Hematopoietic multipotent progenitor cell treated with erythropoietin and hydrocortisone succinate and interleukin-3 and kit ligand, for 4 days (in vitro differentiated cells): ENCODE results near the gene SYNGR2.

Experiments used
- DNase-seq: peaks from one replicate; pipeline ENCODE4 v3.0.0-alpha.2; 2015

SYNGR2 gene

DNA sequence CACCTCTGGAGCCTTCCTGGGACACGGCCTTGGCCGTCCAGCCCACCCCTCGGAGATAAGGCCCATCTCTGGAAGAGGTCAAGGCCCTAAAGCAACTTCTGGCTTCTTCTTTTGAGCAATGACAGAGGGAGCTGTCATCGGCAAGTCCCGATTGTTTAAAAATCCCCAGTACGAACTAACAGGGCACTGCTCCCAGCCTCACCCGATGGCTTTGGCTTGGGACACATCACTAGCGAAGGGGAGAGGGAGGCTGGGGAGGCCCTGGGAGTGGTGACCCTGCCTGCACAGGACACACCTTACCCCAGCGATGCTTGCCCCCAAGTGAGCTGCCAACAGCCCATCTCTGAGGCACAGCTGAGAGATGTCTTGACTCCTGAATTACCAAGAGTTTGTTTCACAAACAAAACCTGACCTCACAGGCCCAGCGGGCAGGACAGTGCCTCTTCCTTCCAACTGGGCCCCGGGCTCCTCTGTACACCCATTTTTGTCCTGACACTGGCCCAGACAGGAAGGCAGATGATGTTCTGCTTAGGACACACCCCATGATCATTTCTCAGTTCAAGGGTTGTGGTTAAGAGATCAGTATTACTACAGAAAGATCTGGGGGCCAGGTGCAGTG lies 4.8 kb downstream of the SYNGR2 start:
- no peak for DNase-seq

DNA sequence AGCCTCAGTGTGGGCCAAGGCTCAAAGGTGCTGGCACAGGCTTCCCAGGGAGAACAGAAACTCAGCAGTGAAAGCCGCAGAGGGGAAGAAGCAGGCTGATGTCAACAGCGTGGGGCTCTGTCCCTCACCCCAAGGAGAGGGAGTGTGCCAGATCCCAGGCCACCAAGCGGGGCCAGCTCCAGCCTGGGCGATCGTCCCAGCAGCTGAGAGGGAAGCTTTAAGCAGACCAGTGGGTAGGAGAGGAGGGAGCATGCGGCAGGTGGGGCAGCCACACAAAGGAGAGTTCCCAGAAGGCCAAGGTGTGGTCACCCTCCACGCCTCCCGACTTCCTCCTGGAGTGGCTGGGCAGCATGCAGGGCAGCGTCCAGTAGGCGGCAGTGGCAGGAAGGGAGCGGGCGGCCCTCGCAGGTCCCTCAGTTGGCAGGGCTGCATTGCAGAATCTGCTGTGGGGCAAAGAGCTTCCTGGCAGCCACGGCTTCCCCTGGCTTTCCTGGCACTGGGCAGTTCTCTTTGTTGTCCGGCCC lies 6.0 kb downstream of the SYNGR2 start:
- DNase-seq, result no peak

DNA sequence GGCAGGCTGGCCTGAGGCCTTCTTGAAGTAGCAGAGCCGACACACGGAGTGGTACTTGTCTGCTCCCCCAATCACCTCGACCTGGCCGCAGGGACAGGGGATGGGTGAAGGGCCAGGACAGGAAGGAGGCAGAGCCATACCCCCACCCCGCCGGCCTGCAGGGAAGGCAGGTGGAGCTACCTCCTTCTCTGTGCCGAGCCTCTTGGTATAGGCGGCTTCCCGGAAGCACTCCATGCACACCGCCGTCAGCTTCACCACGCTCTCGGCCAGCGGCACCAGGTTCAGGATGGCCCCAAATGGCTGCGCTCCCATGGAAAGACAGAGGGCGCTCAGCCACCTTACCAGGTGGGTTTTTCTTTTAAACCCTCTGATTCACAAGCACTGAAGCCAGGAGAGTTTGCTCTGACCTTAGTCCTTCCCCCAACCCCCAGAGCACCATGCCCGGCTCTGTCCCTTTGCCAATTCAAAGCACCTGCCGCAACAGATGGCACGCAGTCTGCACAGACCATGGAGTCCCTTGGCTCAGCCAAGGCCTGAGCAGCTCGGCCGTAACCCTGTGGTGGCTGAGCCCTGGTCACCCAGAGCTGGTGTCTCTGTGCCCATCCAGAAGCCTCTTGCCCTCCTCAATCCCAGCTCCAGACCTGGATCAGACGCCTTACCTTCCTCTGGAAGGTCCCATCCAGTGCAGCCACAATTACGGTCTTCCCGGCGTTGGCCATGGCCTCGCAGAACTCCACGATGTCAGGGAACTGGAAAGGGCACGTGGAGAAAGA lies 6.7 kb downstream of the SYNGR2 start:
- DNase-seq, result no peak

DNA sequence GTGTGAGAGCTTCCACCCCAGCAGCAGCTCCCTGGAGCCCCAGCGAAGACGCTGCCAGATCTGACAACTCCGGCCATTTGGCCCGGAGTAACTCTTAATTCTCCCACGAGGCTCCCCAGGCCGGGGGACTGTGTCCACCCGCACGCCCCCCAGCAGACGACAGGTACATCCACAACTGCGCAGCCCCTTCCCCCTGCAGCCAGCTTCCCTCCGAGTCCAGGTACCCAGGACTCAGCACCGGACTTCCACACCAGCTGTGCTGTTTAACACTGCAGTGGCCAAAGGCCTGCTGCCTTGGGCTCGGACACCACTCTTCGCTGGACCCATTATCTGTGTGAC lies 7.2 kb downstream of the SYNGR2 start:
- DNase-seq, result no peak

DNA sequence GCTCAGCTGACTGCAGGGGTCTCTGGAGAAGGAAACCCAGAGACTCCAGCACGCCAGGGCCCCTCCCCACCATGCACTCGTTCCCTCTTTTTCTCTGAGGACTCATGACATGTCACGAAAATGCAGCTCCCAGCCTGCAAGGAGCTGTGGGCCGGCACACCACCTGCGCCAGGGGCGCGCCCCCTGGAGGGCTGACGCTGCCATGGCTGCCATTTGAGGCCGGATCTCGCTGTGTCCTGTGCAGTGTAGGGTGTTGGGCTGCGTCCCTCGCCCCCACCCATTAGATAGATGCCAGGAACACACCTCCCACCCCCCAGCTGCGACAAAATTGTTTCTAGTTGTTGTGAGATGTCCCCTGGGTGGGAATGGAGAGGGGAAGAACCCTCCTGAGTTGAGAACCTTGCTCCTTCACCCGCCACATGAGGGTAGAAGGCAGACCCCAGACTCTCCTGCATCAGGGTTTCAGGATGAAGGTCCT lies 8.2 kb downstream of the SYNGR2 start:
- DNase-seq, result peak; percentile 87

DNA sequence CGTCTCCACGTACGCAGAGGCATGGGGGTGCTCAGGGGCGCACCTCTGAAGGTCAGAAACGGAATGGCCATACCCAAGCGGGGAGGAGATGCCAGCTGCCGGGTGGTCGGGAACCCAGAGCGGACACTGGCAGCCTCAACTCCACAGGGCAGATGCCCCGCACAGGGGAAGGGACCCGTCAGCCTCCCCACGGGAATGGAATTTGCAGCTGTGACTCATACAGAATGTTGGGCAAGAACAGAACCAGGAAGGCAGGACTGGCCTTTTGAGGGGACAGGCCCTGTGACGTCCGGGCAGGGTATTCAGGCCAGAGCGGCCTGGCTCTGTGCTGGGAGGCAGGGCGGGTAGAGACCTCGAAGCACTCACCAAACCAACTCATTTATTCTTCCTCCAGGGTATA lies 11.0 kb downstream of the SYNGR2 start:
- no peak for DNase-seq

DNA sequence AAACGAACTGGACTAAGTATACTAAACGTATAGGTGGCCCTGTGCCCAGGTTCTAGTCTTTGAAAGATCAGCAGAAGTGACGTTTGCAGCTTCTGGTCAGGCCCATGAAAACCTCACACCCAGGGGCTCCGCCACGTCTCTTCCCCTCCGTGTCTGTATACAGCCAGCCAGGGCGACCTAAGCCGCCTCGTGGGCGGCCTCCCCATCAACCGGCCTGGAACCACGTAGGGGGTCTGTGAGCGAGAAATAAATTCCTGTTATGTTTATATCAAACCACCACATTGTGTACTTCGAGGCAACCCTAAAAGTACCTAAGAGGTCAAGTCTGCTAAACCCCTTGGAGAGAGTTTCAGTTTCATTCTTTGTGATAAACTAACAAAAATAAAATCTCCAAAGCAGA lies 11.7 kb downstream of the SYNGR2 start:
- no peak for DNase-seq

DNA sequence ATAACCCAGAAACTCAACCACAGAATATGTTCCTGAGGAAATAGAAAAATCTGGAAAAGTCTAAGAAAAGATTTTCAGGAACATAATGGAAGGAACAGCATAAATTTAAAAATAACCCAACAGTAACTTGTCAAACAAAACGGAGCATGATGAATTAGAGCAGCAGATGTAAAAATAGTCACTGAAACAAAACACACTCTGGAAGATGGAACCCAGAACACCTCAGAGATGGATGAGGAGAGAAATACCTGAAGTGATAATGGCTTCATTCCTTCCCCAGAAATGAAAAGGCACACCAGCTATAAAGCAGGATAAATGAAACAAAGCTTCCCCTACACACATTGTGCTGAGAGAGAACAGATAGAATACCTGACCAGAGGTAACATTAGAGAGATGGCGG lies 12.1 kb downstream of the SYNGR2 start:
- no peak for DNase-seq

DNA sequence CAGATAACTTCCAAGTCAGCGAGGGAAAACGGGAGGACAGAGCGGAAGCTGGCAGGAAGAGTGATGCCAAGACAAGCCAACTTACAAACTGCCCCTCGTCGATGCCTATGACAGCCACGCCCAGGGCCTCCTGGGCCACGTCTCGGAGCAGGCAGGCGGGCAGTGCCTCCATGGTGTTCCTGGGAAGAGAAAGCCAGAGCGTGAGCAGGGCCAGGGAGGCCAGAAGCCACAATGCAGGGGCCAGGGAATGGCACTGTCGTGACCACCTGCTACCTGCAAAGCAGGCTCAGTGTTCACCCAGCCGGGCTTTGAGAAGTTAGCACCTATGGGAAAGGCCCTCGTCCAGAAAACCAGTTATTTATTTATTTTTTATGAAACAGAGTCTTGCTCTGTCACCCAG lies 14.1 kb downstream of the SYNGR2 start:
- DNase-seq, result no peak

DNA sequence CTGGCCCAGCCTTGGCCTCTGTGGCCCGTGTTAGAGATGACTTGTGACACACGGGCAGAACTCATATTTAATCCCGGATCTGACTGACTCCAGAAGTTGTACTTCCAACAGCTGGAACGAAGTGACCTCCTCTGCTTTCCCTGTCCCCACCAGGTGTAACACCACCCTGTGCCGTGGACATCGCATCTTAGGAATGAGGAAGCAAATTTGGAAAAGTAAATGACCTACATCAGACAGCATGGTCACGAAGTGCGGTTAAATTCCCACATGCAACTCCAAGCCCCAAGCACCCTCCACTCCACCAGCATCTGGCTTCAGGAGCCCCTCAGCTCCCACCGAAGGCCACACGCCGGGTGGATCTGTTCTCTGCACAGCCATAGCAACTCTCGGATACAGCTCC lies 15.5 kb downstream of the SYNGR2 start:
- no peak for DNase-seq

DNA sequence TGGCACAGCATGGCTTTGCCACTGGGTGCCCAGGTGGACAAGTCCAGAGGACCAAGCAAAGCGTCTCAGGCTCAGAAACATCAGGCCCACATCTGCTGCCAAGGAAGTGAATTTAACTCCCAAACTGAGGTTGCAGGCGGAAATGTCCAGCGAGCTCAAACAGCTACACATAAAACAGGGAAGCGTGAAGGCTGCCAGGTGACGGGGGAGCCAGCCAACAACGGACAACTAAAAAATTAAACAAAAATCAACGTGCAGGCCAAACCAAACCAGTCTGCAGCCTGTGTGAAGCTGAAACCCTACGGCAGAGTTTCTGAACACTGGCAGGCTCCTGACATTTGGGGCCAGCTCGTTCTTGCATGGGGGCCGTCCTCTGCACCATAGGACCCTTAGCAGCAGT lies 16.0 kb downstream of the SYNGR2 start:
- DNase-seq, result no peak

DNA sequence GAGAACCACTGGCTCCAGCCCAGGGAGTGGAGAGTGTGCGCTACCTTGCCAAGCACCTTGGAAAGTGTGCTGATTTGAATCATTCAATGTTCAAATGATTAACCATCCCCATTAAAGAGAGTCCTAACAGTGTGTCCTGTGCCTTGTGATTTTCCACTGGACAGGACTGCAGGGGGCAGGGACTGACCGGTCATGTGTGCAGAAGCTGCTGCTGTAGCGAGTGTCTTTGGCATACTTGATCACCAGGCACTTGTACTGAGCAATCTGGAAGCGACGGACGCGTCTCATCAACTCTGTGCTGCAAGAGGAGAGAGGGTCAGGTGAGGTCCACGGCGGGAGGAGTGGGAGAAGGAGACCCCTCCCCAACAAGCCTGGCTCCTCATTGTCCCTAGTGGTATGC lies 16.5 kb downstream of the SYNGR2 start:
- no peak for DNase-seq

DNA sequence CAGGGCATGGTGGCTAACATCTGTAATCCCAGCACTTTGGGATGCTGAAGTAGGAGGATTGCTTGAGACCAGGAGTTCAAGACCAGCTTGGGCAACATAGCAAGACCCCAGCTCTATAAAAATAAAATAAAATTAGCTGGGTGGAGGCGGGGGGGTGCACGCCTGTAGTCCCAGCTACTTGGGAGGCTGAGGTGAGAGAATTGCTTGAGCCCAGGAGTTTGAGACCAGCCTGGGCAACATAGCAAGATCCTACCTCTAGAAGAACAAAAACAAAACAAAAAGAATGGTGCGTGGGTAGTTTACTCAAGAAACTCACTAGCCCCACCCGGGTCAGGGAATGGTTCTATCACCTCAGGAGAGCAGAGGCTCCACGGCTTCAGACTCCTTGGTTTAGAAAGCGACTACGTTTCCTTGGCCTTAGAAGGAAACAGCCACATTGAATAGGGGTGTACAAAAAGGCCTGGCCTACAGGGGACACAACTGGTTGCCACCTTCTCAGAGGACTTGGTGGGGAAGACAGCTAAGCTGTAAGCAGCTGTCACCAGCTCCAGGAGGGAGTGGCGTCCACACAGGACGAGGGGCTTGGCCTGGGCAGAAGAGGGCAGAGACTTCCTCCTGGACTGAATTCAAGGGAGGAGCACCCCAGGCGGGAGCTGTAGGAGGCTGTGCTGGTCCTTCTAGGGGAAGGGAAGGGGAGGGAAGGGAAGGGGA lies 17.8 kb downstream of the SYNGR2 start:
- DNase-seq, result peak; percentile 84

DNA sequence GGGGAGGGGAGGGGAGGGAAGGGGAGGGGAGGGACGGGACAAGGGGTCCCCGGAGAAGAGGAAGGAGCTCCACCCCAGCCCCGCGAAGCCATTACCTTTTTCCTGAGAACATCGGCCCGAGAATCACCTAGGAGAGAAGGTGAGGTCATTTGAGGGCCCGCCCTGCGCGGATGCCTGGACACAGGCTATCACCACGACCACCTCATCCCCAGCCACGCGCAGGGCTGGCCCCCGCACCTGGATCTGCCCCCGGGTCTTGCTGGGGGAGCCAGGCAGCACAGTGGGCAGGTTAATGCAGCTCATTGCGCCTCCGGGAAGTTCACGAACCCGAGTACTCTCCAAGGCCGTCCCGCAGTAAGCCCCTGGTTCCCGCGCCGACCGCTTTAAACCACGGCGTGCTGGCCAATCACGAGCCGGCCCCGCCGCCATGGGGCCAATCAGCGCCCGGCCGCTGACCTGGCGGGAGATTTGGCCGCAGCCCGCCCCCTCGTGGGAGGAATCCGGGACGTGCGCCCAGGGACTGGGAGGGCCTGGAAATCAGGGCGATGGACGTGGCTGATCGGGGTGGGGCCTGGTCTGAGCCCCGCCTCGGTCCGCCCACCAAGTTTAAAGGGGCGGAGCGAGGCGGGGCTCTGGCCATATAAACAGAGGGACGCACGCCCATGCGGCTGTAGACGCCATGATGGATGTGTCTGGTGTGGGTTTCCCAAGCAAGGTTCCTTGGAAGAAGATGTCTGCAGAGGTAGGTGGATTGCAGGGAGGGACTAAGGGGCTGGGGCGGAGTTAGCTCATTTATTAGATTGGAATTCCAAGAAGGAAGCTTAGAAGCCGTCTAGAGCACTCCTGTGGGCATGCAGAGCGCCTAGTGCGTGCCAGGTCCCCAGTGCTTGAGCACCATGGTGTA lies 18.6 kb downstream of the SYNGR2 start, which contains the start of the genes AFMID and TK1:
AFMID (plus strand) TSS at position 671 of the 904 bp plus-strand sequence; CDS start at position 680, 9 bp downstream.
TK1 (minus strand) TSS at position 361 of the 904 bp plus-strand sequence; CDS start at position 303, 58 bp downstream.
- DNase-seq, result peak; percentile 99

DNA sequence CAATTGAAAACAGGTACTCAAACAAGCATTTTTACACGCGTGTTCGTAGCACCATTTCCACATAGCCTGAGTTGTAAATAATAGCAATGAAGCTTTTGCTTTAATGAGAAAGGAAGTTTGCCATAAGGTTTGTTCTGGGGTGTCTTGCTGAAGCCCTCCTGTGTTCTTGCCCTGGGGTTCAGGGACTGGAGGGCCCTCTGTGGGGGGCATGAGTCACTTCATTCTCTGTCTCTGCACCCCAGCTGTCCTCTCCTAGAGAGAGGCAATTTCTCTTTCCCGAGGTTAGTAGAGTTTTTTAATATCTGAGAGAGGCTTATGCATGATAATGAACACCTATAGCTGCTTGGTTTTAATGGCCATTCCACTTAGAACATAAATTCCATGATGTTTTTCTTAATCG lies 28.3 kb downstream of the SYNGR2 start:
- DNase-seq, result no peak

DNA sequence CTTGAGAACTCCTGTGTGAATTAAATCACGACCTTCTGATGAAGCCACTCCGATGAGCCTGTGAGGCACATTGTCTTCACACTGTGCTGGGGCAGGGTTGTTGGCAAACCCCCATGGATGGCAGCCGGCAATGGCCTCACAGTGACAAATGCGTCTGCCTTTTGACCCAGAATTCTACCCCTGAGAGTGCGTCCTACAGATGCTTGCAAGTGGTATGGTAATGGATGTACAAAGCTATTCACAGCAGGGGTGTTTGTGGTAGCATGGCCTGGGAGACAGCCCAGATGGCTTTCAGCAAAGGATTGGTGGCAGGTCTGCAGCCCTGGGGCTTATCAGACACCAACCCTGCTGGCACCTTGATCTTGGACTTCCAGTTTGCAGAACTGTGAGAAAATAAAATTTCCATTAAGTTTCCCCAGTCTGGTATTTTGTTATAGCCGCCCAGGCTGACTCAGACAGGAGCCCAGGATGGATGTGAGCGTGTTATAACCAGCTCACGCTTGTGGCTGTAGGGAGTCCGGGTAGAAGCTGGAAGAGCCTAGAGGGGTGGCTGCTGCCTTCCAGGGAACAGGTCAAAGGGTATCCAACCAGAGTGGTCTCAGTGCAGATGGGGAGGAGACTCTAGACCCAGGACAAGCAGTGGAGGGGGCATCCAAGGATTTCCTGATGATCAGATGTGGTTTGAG lies 28.9 kb downstream of the SYNGR2 start:
- DNase-seq, result no peak

DNA sequence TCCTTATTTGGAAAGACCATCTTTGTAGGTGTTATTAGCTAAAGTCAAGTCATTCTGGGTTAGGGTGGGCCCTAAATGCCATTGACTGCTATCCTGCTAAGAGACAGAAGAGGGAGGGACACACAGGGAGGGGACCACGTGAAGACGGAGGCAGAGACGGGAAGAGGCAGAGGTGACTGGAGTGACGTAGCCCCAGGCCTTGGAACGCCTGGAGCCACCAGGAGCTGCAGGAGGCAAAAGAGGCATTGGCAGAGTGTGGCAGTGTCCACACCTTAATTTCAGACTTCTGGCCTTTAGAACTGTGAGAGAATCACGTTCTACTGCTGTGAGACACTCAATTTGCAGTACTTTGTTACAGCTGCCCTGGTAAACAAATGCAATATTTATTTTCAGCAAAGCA lies 32.1 kb downstream of the SYNGR2 start:
- DNase-seq, result no peak

DNA sequence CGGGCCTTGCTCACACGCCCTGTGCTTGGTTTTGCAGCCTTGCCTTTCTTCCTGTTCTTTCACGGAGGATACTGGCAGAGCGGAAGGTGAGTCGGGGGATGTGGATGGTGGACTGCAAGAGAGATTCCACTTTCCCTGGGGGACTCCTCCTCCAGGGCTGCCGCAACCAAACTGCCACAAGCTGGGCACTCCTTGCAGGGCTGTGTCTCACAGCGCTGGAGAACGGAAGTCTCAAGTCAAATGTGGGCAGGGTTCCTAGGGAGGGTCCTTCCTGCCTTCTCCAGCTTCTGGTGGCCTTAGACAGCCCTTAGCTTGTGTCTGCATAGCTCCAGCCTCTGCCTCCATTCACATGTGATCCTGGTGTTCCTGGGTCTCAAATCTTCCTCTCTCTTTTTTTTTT lies 34.3 kb downstream of the SYNGR2 start:
- no peak for DNase-seq

DNA sequence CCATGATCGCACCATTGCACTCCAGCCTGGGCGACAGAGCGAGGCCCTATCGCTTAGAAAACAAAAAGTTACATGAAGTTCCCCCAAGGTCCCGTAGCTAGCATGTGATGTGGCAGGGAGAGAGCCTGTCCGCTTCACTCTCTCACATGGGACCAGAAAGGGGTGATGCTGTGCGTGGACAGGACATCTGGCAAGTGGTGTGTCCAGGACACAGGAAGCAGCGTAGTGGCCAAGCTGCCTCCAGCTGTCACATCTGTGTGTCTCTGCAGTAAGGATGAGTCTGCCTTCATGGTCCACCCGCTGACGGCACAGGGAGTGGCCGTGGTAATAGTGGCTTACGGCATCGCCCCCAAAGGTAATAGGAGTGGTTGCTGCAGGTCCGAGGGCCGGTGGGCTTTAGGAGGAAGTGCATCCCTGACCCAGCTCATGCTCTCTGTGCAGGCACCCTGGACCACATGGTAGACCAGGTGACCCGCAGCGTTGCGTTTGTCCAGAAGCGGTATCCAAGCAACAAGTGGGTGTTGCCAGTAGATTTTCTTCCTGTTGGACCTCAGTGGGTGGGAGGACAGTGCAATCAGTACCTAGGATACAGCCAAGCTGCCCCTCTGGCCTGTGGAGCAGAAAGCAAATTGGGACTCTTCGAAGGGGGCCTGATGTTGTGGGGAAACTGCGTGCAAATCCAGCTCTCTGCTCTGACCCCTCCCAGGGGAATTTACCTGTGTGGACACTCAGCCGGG lies 36.2 kb downstream of the SYNGR2 start:
- no peak for DNase-seq

DNA sequence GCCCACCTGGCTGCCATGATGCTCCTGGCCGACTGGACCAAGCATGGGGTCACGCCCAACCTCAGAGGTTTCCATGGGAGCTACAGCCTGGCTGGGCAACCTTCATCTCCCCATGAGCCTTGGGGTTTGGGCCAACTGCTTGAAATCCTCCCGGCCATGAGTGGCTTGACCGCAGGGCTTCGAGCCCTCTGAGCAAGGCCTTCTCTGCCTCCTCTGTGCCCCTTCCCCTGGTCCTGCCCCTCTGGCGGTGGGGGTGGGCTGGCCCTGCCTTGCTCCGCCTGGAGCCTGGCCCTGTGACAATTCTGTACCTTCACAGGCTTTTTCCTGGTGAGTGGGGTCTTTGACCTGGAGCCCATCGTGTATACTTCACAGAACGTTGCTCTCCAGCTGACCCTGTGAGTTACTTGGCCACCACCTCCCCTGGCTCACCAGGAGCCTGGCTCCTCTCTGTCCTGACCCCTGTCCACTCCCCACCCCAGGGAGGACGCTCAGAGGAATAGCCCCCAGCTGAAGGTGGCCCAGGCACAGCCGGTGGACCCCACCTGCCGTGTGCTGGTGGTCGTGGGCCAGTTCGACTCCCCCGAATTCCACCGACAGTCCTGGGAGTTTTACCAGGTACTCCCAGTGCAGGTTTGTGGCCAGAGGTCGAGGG lies 36.9 kb downstream of the SYNGR2 start:
- no peak for DNase-seq

DNA sequence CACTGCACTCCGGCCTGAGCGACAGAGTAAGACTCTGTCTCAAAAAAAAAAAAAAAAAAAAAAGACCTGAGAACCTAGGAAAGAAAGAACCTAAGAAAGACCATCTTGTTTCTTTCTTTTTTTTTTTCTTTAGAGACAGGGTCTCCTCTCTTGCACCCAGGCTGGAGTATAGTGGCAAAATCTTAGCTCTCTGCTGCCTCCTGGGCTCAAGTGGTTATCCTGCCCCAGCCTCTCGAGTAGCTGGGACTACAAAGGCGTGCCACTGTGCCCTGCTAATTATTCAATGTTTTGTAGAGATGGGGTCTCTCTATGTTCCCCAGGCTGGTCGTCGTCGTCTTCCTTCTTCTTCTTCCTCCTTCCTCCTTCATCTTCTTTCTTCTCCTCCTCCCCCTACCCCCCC lies 37.9 kb downstream of the SYNGR2 start:
- DNase-seq, result no peak
